GM12873 (cell line): Measurements from ENCODE around the gene EIF3F.

Experiments
- TF ChIP-seq, protein P1 (sequence below): IDR thresholded peaks from 2 replicates; pipeline ENCODE4 v1.5.1; 2012; ENCODE audit warnings: low read depth, mild to moderate bottlenecking, moderate library complexity, low read length, control low read depth; ENCODE audit not compliant: insufficient read depth; ENCODE audit errors: missing control alignments

The EIF3F gene

DNA sequence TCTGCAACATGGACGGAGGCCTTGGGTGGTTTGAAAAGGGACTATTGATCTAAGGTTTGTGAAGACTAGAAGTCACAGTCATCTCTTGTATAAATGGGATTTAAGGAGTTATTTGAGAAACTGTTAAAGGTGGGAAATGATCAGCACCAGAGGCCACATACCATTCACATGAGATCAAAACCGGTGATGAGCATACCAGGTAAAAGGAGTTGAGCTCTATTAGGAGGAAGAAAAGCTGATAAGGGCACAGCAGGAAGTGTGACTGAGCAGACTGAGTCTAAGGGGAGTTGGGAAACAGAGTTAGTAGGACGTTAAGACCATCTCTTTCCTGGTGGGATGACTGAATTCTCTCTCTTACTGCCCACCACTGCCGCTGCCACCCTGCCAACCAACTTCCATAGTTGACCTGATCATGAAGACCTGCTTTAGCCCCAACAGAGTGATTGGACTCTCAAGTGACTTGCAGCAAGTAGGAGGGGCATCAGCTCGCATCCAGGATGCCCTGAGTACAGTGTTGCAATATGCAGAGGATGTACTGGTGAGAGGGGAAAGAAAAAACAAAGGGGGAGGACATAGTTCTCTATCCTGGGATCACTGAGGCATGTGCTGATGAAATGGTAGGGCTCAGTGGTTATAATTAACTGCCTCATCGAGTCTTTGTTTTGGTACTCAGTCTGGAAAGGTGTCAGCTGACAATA, 7.6 kb downstream of the EIF3F start:
- TF ChIP-seq, protein P1, sequence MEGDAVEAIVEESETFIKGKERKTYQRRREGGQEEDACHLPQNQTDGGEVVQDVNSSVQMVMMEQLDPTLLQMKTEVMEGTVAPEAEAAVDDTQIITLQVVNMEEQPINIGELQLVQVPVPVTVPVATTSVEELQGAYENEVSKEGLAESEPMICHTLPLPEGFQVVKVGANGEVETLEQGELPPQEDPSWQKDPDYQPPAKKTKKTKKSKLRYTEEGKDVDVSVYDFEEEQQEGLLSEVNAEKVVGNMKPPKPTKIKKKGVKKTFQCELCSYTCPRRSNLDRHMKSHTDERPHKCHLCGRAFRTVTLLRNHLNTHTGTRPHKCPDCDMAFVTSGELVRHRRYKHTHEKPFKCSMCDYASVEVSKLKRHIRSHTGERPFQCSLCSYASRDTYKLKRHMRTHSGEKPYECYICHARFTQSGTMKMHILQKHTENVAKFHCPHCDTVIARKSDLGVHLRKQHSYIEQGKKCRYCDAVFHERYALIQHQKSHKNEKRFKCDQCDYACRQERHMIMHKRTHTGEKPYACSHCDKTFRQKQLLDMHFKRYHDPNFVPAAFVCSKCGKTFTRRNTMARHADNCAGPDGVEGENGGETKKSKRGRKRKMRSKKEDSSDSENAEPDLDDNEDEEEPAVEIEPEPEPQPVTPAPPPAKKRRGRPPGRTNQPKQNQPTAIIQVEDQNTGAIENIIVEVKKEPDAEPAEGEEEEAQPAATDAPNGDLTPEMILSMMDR: no peak

DNA sequence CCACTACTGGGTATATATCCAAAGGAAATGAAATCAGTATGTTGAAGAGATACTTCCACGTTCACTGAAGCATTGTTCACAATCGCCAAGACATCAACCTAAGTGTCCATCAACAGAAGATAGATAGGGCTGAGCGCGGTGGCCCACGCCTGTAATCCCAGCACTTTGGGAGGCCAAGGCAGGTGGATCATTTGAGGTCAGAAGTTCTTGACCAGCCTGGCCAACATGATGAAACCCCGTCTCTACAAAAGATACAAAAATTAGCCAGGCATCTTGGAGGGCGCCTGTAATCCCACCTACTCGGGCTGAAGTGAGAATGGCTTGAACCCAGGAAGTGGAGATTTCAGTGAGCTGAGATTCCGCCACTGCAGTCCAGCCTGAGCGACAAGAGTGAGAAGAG, 12.7 kb downstream of the EIF3F start:
- TF ChIP-seq, protein P1: no peak

DNA sequence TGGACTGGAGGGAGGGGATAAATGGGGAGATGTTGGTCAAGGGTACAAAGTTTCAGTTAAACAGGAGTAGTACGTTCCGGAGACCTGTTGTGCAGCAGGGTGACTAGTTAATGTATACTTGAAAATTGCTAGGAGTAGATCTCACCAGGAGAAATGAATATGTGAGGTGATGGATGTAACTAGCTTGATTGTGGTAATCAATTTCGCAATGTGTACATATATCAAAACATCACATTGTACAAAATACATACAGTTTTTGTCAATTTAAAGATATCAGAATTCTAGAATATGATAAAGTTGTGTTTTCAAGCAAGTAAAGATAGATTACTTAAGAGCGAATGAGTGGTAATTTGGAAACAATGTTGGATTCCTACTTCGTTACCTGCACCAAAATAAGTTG, 13.3 kb downstream of the EIF3F start:
- TF ChIP-seq, protein P1: no peak

DNA sequence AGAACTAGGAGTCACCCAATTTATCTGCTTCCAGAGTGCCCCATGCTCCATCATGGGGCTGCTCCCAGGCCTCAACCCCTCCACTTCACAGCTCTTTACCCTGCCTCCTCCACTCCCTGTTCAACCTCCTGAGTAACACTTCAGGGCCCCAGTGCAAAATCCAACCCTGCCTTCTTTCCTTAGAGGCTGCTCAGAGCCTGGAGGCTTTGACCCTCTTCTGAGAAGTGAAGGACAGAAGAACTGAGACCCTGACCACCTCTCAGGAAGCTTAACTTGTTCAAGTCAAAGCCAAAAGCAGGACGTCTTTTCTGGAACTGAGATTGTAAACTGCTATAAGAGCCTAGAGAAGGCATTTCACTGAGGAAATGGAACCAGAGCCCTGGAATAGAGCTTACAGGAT, 15.5 kb downstream of the EIF3F start:
- TF ChIP-seq, protein P1: no peak

DNA sequence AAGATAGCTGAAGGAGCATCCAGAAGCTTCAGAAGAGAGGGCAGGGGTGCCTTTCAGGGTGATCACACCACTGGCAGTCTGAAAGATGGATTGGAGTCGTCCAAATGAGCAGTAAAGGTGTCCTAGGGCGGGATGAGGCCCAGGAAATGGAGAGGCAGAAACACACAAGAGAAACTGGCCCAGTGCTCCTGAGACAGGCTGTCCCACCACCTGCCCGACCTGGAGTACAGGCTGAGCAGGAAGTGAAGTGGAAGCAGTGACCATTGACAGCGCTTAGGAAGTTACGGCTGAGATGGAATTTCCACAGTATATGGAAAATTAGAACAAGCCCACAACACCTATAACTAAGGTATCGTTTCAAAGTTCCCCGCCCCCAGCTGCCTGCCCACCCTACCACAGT, 16.1 kb downstream of the EIF3F start:
- TF ChIP-seq, protein P1: no peak

DNA sequence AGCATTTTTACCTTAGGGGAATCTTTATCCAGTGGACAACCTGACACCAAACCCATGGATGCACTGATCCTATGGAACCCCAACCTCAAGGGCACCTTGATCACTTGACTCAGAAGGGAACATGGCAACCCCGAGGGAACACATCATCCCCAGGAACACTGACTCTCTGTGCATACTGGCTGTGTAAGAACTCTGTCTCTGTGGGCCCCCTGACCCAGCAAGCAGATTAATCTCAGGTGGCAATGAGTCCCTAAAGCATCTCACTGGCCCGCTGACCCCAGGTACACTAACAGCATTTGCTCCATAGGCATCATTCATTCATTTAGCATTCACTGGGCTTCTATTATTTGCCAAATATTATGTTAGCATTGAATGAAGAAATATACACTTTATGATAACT, 16.9 kb downstream of the EIF3F start:
- TF ChIP-seq, protein P1: no peak

DNA sequence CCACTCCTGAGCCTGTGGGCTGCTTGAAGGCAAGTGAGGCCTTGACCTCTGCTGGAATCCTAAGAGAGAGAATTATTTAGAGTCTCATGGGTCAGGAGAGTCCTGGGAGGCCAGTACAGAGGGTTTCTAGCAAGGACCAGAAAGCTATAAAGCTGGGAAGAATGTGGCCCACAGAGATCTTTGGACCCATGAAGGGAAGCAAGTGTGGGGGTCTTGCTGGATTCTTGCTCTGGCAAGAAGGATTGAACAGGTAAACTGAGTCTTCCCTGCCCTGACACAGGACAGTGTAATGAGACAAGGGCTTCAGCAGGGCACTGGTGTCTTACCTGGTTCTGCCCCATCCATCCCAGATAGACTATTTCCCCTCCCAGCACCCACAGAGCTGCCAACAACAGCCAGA, 18.4 kb downstream of the EIF3F start:
- TF ChIP-seq, protein P1: no peak
